ENCODE data around the gene HOXD11.

HOXD11 gene

DNA sequence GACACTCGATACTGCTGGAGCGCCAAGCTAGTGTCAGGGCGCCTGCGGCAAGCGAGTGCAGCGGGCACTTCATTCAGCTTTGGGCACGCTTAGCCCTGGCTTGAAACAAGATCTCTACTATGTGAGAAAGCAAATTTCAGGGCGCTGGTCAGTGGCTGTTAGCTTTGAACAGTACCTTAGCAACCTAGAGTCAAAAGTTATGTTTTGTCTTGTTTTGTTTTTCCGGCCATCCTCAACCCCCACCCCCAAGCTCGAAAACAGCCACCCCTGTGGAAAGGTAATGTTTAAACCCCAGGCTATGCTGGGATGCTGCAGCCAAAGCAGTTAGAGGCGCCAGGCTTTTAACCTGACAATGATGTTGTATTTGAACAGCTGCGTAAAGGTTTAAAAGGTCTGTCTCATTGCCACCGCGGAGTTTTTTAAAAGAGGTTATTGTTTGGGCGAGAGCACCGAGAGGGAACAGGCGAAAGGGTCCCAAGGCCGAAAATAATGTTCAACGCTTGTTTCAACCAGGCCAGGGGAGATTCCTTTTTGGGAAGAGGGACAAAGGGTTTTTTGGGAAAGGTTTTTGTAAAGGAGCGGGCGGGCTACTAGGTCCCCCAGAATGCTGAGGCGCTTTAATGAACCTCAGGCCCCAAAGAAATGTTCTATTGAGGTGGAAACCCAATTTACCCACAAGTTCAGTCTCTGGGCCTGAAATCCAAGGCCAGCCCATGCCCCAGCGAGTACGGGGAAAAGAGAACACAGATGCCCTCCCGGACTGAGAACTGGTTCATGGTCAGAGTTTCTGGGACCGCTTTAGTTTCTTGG lies 7.2 kb downstream of the HOXD11 start:
- no peak for TF ChIP-seq CTCF (IDR thresholded peaks at IDR 0.05)

GRCh38 chr2:176114930-176115625 lies 8.0 kb downstream of the HOXD11 start:
- TF ChIP-seq CTCF (IDR thresholded peaks at IDR 0.05) = no peak

DNA sequence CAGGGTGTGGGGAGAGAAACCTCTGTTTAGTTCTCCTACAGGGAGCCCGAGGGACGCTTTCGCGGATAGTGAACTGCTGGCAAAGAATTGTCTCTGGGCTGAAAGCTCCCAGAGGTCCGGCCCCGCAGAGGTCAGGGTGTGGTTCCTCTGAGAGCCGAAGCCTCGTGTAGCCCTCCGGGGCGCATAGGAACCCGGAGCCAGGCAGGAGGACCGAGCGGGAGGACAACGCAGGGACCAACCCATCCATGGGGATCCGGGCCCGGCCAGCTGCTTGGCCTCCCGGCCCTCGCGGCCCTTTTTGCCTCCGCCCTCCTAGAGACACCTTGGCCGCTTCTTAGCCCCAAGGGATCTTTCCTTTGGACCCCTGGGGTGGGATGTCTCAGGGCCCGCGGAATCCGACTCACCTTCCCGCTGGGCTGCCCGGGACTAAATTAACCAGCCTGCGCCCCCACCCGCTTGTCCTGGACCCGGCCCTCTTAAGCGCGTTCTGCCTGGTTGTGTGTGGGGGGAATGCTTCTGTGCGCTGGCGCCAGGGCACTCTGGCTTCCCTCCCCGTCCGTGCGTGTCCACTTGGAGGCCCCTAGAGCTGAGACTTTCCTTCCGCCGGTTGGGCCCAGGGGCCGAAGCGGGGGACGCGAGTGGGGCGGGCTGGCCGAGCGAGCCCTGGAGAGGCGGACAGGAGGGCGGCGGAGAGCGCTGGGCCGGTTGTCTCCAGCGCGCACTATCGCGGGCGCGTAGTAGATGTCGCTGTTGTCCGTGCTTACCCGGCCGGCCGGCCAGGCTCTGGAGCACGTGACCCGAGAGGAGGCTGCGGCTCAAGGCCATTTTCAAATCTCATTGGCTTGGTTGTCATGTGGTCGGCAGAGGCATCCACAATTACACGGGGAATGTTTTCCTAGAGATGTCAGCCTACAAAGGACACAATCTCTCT lies 9.1 kb downstream of the HOXD11 start, which contains the start of gene HOXD10:
Gene HOXD10 (plus strand): TSS at position 896 of the 931 bp plus-strand sequence. CDS start 56 bp downstream, outside the sequence.
- no peak for TF ChIP-seq CTCF (IDR thresholded peaks at IDR 0.05)

DNA sequence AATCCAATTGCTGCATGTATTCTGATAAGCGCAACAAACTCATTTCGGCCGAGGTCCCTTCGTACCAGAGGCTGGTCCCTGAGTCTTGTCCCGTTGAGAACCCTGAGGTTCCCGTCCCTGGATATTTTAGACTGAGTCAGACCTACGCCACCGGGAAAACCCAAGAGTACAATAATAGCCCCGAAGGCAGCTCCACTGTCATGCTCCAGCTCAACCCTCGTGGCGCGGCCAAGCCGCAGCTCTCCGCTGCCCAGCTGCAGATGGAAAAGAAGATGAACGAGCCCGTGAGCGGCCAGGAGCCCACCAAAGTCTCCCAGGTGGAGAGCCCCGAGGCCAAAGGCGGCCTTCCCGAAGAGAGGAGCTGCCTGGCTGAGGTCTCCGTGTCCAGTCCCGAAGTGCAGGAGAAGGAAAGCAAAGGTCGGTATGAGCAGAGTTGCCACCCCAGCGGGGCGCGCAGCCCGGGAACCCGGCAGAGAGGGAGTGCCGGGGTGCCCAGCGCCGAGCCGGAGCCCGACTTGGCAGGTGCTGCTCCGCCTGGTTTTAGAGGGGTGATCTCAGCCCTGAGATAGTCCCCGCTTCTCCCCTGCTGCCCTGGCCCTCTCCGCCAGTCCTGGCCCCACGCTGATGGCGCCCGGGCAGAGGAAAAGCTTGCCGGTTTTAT lies 10.2 kb downstream of the HOXD11 start:
- no peak for TF ChIP-seq CTCF (IDR thresholded peaks at IDR 0.05)

DNA sequence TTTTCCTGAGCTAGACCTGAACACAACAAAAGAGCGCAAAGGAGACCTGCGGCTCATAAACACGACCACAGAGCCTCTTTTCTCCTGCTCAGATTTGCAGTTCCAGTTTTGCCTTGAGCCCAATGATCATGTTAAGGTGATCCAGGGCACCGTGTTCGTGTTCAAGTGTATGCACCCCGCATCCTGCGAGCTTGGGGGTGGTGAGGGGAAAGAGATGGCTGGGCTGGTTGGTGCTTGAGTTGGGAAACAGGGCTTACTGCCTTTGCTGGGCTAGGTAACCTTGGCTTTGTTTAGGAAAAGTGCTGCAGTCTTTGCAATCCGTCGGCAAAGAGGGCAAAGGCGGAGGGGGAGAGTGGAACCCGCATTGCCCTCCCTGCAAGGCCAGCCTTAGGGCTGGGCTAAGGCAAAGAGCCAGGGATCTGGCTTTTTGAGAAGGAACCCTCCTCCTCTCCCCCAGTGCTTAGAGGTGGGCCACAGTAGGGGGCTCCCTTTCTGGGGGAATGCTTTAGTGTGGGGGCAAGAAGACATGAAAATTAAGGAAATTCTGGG lies 10.8 kb downstream of the HOXD11 start:
- no peak for TF ChIP-seq CTCF (IDR thresholded peaks at IDR 0.05)

DNA sequence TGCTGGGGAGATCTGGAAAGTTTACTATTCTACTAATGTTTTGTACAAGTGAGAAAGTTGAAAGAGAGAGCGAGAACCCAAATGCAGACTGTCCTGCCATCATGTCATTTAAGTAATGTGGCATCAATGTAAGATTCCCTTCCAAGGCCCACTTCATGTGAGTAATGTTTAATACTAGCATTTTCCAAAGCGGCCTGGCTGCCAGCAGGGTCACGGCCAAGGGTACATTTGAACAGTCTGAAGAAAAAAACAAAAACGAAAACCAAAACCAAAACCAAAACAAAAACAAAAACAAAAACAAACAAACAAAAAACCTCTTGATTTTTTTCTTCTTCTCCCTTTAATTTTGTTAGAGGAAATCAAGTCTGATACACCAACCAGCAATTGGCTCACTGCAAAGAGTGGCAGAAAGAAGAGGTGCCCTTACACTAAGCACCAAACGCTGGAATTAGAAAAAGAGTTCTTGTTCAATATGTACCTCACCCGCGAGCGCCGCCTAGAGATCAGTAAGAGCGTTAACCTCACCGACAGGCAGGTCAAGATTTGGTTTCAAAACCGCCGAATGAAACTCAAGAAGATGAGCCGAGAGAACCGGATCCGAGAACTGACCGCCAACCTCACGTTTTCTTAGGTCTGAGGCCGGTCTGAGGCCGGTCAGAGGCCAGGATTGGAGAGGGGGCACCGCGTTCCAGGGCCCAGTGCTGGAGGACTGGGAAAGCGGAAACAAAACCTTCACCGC lies 11.7 kb downstream of the HOXD11 start:
- TF ChIP-seq CTCF (IDR thresholded peaks at IDR 0.05) = peak; percentile 59

Data from LNCAP (cell line).